ENCODE data around the gene ADK. TPM values are rescaled to one million over a fixed set of nuclear protein-coding genes. Genes with fewer than 3 reads are reported as not detected.

ADK gene
- total and polyA plus RNA-seq, 2 experiments from 2014 or later: 46.7 to 53.7 TPM

DNA sequence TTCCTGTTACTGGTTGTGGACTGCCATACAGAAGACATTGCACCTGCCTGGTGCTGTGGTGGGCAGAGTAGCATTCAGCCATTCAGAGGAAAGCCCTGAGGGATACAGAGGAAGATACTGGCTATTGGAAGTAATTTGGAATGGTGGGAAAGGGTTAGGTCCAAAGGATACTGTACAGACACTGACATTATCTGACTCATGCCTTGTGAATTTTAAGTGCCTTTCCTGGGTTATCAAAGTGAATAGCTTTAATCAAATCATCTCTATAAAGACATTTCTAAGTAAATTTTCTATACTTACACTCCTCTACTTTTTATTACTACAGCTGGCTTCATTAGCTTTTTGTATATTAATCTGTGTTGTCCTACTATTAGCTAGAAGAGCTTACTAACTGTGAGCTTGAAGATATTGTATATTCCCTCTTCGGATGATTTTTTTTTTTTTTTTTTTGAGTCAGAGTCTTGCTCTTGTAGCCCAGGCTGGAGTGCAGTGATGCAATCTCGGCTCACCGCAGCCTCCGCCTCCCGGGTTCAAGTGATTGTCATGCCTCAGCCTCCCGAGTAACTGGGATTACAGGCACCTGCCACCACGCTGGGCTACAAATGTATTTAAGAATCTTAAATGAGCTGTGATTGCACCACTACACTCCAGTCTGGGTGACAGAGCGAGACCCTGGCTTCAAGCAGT, 186.5 kb downstream of the ADK start:
- no peak for DNase-seq (ENCODE audit: low spot score)
- no peak overlapping the region for H3K4me2 ChIP-seq
- no peaks in the 10 kb centered on the region for H4K20me1 ChIP-seq (ENCODE audit: insufficient read depth, poor library complexity, severe bottlenecking)
- H3K4me1 ChIP-seq (ENCODE audit: insufficient read depth): no peaks in the 10 kb centered on the region
- no peaks in the 10 kb centered on the region for H3K9me2 ChIP-seq (replicated peaks; ENCODE audit: insufficient read depth)
- no peak overlapping the region for H3K27ac ChIP-seq
- H3K9me3 ChIP-seq (ENCODE audit: low read depth): no peaks in the 10 kb centered on the region
- no peak overlapping the region for H2AFZ ChIP-seq
- no peaks in the 10 kb centered on the region for H3K79me2 ChIP-seq
- no peaks in the 10 kb centered on the region for H3K36me3 ChIP-seq (replicated peaks; ENCODE audit: insufficient read depth, low read depth)
- no peak overlapping the region for H3K4me3 ChIP-seq
- TF ChIP-seq EZH2phosphoT487 (IDR thresholded peaks at IDR 0.05; ENCODE audit: low read depth, severe bottlenecking, unreplicated experiment): no peak
- TF ChIP-seq, protein P1, sequence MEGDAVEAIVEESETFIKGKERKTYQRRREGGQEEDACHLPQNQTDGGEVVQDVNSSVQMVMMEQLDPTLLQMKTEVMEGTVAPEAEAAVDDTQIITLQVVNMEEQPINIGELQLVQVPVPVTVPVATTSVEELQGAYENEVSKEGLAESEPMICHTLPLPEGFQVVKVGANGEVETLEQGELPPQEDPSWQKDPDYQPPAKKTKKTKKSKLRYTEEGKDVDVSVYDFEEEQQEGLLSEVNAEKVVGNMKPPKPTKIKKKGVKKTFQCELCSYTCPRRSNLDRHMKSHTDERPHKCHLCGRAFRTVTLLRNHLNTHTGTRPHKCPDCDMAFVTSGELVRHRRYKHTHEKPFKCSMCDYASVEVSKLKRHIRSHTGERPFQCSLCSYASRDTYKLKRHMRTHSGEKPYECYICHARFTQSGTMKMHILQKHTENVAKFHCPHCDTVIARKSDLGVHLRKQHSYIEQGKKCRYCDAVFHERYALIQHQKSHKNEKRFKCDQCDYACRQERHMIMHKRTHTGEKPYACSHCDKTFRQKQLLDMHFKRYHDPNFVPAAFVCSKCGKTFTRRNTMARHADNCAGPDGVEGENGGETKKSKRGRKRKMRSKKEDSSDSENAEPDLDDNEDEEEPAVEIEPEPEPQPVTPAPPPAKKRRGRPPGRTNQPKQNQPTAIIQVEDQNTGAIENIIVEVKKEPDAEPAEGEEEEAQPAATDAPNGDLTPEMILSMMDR (IDR thresholded peaks at IDR 0.05; ENCODE audit: poor library complexity): no peak
- no peak for TF ChIP-seq EZH2 (IDR thresholded peaks at IDR 0.05; ENCODE audit: borderline replicate concordance)
- 97% methylated on average over 8 of the region's 8 CpGs for WGBS (ENCODE audit: low lambda C conversion rate, missing lambda C conversion rate)
- H3K27me3 ChIP-seq: no peaks in the 10 kb centered on the region

DNA sequence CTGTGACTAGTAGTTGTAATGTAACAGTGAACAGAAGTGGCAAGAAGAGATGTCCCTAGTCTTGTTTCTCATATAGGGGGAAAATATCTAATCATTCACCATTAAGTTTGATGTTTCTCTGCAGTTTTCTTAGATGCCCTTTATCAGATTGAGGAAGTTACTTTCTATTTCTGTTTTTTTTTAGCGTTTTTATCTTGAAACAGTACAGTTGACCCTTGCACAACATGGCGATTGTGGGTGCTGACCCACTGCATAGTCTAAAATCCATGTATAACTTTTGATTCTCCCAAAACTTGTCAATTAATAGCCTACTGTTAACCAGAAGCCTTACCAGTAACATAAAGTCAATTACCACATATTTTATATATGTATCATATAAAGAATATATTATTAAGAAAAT, 192.0 kb downstream of the ADK start:
- H3K36me3 ChIP-seq (replicated peaks; ENCODE audit: insufficient read depth, low read depth): no peaks in the 10 kb centered on the region
- 95% methylated on average over 2 of the region's 2 CpGs for WGBS (ENCODE audit: low lambda C conversion rate, missing lambda C conversion rate)
- no peak for DNase-seq (ENCODE audit: low spot score)
- H4K20me1 ChIP-seq (ENCODE audit: insufficient read depth, poor library complexity, severe bottlenecking): no peaks in the 10 kb centered on the region
- no peak overlapping the region for H2AFZ ChIP-seq
- no peaks in the 10 kb centered on the region for H3K79me2 ChIP-seq
- no peaks in the 10 kb centered on the region for H3K27me3 ChIP-seq
- H3K9me2 ChIP-seq (replicated peaks; ENCODE audit: insufficient read depth): no peaks in the 10 kb centered on the region
- H3K9me3 ChIP-seq (ENCODE audit: low read depth): no peaks in the 10 kb centered on the region
- no peaks in the 10 kb centered on the region for H3K4me1 ChIP-seq (ENCODE audit: insufficient read depth)
- no peak overlapping the region for H3K27ac ChIP-seq
- no peak overlapping the region for H3K4me3 ChIP-seq
- TF ChIP-seq EZH2phosphoT487 (IDR thresholded peaks at IDR 0.05; ENCODE audit: low read depth, severe bottlenecking, unreplicated experiment) (no peak), EZH2 (IDR thresholded peaks at IDR 0.05; ENCODE audit: borderline replicate concordance) (no peak)
- TF ChIP-seq, protein P1 (IDR thresholded peaks at IDR 0.05; ENCODE audit: poor library complexity): no peak
- no peak overlapping the region for H3K4me2 ChIP-seq

DNA sequence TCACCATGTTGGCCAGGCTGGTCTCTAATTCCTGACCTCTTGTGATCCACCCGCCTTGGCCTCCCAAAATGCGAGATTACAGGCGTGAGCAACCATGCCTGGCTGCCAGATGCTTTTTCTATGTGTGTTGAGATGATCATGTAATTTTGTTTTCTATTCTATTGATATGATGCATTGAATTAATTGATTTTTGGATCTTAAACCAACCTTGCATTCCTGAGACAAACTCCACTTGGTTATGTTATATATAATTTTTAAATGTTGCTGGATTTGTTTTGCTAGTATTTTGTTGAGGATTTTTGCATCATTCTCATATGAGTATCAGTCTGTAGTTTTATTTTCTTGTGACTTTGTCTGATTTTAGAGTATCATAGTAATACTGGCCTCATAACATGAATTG, 192.8 kb downstream of the ADK start:
- Histone ChIP-seq H3K27me3 (no peaks in the 10 kb centered on the region), H3K79me2 (no peaks in the 10 kb centered on the region), H2AFZ (no peak overlapping the region), H3K36me3 (replicated peaks; ENCODE audit: insufficient read depth, low read depth) (no peaks in the 10 kb centered on the region), H3K9me2 (replicated peaks; ENCODE audit: insufficient read depth) (no peaks in the 10 kb centered on the region), H3K4me1 (ENCODE audit: insufficient read depth) (no peaks in the 10 kb centered on the region), H3K9me3 (ENCODE audit: low read depth) (no peaks in the 10 kb centered on the region), H3K27ac (no peak overlapping the region), H3K4me2 (no peak overlapping the region), H3K4me3 (no peak overlapping the region), H4K20me1 (ENCODE audit: insufficient read depth, poor library complexity, severe bottlenecking) (no peaks in the 10 kb centered on the region)
- TF ChIP-seq EZH2 (IDR thresholded peaks at IDR 0.05; ENCODE audit: borderline replicate concordance) (no peak), EZH2phosphoT487 (IDR thresholded peaks at IDR 0.05; ENCODE audit: low read depth, severe bottlenecking, unreplicated experiment) (no peak)
- TF ChIP-seq, protein P1 (IDR thresholded peaks at IDR 0.05; ENCODE audit: poor library complexity): no peak
- 98% methylated on average over 3 of the region's 3 CpGs for WGBS (ENCODE audit: low lambda C conversion rate, missing lambda C conversion rate)
- no peak for DNase-seq (ENCODE audit: low spot score)
